HTERT RPE-1 (cell line): Measurements from ENCODE around the gene DOCK1.
"Not testable (repeated sequence)": the region's sequence is repeated elsewhere in the genome, so short reads cannot be mapped to it uniquely, and the experiment has no call there.

Experiments
- in situ Hi-C: fragments of 300-500 bp; cut with MboI; formaldehyde crosslinking; loops from 4 replicates; pipeline ENCODE4 v1.14.3; 2020; ENCODE audit warnings: low sequenced_read_pairs

The DOCK1 gene

DNA sequence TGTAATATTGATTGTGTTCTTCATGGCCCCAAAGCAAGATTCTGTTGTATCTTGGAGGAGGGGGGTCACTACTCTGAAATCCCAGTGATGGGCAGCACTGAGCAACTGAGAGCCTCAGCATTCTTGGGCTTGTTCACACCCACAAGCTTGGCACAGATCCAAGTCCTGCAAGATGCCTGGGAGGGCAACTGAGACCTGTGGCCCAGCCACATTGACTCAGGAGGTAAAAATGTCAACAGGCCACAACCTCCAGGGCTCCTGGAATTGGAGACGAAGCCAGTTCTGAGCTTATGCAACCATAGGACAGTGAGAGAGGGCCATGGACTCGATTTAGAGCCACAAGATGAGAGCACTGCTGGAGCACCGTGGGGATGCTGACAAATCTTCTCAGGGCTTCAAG, 3.1 kb upstream of the DOCK1 start:
- in situ Hi-C loops = no loop called here

DNA sequence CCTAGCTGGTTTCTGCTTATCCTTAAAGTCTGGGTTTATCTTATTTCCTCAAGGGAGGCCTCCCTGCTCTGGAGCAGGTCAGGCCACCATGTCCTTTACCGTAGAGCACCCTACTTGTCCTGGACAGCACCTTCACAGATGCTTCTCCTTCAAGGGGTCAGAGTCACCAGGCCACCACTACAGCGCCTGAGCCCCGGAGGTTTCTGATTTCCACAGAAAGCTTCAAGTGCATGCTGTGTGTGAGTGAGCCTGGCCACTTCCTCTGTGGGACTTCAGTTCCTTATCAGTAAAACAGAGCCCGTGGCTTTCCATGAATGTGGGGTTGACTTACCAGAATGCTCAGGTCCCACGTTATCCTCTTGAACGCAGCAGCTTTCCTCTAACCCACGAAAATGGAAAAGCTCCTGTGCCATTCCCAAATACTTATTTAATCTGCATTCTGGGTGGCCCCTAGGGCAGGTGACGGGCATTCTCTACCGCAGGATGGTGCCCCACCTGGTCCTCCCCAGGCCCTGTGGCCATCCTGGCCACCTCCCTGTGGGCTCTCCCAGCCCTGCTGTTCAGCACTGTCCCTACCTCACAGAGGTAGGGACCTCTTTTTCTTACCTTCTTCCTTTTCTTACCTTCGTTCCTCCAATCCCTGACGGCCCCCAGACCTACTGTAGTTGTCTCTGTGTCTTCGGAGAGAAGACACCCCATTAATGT, 1.4 kb upstream of the DOCK1 start:
- in situ Hi-C loops = no loop called here

DNA sequence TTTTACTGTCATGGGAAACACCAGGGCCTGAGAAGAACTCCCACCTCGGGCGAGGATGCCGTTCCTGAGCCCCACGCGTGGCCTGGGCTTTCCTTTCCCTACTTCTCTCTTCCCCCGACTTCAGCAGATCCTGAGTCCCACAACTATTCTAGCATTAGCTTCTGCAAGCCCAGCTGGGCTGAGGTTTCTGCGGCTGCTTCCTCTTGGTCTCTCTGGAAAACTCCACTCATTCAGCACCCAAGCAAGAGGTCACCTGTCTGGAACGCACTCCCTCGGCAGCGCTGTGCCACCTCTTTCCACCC, 761 bp upstream of the DOCK1 start:
- in situ Hi-C loops = no loop called here

DNA sequence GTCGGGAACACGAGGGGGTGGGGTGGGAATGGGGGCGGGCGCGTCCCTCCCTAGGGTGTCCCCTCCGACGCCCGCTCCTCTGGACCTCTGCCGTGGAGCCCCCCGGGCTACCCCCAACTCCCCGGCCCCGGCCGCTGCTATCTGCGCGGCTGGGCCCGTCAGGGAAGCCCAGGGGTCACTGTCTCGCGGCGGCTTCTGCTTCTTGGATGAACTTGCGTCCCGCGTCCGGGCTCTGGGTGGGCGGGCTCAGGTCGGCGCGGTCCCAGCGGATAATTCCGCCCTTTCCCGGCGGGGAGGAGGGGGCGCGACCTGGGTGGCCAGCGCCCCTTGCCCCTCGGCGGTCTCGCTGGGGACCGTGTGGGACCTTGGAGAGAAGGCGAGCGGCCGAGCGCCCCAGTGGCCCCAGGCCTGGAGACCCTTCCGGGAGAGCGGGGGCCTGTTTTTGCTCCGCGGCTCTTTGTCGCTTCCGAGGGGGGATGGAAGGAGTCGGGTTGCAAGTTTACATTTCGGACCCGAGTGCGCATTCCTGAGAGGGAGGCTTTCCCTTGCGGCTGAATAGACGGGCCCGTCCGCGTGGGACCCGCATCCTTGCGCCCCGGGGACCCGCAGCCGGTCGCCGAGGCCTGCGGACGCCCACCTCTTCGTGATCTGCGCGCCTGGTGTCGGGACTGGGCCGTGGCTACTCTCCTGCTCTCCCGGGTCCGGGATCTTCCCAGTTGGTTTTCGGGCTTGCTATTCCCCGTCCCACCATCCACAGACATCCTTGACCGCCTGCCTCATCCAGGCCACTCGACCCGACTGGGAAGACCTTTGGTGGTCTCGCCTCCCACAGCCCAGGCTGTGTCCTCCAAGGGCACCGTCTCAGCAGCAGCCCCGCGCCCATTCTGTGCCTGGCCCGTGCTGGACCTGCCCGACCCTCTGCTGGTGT, 812 bp downstream of the DOCK1 start:
- in situ Hi-C loops = no loop called here

DNA sequence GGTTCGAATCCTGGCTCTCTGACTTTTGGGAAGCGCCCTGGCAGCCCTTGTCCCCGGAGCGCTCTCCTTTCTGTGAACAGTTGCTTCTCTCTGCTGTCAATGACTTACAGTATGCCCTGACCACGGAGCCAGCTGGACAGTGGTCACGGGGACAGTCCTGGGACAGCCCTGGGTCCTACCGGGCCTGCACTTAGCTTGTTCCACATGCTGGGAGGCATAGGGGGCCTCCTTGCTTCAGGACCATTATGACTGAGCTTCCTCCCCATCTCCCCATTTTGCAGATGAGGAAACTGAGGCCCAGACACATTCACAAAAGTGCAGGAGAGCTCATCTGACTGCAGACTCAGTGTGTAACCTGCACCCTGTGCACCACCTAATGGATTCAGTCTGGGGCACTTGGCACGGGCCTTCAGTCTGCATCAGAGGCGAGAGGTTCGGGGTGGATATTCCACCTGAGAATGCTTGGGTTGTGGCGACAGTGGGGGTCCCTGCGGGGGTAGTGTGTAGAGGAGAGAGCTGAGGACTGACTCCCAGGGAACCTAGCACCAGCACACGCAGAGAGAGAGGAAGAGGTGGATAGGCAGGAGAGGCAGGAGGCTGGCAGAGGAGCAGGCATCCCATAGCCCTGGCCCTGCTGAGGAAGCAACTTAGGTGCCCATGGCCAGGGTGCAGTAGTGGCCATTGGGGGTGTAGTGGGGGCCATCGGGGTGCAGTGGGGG, 1.6 kb downstream of the DOCK1 start:
- in situ Hi-C loops = no loop called here

DNA sequence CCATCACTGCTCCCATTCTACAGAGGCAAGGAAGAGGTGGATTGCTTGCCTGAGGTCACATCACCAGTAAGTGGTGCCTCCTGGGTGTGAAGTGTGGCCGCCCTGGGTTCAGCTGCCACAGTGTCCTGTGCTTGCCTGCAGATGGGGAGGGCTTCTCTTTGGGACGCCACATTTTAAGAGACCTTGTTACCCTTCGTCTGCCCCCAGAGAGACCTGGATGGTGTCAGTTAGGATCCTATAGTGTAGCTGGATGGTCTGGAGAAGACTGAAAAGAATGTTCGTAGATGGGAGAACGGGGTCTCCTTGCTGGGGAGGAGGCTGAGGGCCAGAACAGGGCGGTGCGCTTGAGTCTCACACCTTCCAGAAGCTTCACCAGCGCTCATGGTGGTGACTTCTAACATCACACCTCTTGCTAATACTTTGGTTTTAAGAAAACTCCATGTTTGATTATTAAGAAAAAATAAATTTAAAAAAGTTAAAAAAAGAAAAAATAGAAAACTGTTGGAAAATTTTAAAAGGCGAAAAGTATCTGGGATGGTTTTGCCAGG, 2.3 kb downstream of the DOCK1 start:
- in situ Hi-C loops = no loop called here

DNA sequence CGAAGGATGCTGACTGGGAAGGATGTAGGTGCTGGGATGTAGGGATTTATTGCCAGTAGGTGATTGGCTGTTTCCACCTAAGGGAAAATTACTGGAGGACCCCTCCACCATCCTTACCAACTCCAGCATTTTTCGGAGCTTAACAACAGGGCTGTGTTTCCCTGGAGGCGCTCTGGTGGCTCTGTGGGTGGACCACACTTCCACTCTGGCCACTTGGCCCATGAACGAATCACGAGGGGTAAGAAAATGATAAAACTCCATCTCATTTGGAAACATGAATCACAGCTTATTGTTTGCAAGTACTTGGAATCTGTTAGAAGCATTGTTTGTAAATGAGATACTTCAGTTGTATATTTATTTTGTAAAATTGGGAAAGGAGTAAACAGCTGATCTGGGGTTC, 3.0 kb downstream of the DOCK1 start:
- in situ Hi-C loops = no loop called here

DNA sequence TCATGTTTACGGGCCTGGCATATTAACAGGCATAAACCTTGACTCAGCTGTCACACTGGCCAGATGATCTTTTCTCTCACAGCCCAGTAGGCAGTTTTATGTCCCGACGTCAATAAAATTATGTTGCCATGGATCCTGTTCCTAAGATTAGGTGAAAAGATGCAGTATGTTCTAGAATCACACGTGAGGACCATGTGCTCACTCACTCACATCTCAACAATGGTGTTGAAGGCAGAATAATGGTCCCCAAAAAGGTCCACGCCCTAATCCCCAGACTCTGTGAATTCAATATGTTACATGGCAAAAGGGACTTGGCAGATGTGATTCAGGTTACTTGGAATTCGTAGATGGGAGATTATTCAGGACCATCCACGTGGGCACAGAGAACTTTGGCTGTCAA, 3.5 kb downstream of the DOCK1 start:
- in situ Hi-C loops = no loop called here

DNA sequence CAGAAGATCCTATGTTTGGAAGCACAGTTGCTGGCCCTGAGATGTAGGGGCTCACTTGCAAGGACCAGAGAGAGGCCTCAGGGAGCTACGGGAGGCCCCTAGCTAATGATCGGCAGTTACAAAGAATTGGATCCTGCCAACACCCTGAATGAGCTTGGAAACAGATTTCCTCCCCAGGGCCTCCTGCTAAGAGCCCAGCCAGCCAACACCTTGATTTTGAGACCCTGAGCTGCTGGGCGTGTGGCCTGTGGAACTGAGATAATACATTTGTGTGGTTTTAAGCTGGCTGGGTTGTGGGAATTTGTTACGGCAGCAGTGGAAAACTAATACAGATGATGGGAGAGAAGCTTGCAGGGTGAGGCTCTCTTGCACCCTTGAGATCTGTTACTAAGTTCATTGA, 3.9 kb downstream of the DOCK1 start:
- in situ Hi-C loops = no loop called here

DNA sequence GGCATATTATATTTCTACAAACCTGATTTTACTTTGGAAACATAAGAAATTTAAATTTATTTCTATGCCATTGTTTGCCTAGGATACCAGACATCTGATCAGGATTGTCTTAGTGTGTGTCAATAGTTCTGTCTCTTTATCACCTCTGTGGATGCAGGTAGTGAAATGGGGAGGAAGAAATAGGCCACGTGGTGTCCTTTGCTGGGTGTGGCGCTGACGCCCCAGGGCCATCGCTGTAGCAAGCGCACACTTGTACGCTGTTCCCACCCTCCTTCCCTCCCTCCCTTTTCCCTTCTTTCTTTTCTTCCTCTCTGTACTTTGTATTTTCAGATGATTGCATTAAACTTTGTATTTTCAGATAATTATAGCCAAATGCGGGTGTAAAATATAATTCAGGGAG, 5.0 kb downstream of the DOCK1 start:
- in situ Hi-C loops = no loop called here

DNA sequence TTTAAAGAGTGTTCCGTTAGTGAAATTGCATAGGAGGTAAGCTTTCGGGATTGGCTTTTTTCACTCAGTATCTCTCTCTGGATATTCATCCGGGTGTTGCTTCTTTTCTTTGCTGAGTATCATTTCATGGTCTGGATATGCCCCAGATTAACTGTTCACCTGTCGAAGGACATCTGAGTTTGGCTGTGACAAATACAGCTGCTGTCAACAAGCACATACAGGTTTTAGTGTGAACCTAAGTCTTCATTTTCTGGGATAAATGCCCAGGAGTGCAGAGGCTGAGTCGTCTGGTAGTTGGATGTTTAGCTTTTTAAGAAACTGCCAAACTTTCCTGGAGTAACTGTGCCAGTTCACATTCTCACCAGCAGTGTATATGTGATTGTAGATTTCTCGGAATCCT, 5.6 kb downstream of the DOCK1 start:
- in situ Hi-C loops = no loop called here

DNA sequence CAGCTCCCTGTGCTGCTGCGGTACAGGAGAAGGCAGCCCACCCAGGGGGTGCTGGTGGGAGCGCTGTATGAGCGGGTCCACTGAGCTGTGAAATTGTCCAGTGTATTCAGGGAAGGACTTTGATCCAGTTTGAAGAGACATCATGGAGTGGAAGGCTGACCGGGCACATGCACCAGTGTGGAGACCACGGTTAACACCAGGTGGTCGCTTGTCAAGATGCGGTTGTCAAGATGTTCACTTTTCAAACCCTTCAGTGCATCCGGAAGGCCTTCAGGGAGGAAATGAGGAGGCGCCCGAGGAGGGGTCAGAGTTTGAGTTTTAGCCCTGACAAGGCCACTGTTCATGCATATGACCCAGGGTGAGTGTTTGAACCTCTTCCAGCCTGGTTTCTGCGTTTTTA, 6.1 kb downstream of the DOCK1 start:
- in situ Hi-C loops = no loop called here

DNA sequence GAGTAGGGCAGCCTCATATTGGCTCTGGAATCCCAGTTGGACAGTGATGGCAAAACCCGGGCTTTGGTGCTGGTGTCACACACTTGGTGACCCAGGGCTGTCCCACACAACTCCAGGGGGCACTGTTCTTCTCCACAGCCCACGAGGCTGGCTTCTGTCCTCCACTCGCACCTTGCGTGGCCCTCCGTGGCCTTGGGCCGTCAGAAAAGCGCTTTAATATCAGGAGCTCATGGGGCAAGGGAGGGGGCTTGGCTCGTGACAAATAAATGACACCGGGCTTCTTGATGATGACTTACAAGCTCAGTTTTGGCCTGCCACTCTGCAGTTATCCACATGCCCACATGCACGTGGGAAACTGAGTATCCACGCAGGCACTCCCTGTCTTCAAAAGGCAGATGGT, 8.1 kb downstream of the DOCK1 start:
- in situ Hi-C loops = no loop called here

DNA sequence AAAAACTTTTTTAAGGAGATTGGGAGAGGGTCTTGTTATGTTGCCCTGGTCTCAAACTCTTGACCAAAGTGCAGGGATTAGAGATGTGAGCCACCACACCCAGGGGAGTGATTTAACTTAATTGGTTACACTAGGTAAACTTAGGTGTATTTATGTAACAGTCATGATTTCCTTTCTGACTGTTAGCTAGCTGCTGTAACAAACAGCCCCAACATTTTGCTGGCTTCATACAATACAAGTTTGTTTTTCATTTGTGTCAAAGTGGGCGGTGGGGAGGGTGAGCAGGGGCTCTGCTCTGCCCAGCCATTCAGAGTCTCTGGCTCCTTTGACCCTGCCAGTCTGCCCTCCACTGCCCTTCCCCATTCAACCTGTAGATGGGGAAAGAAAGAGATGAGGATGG, 9.3 kb downstream of the DOCK1 start:
- in situ Hi-C loops = no loop called here

DNA sequence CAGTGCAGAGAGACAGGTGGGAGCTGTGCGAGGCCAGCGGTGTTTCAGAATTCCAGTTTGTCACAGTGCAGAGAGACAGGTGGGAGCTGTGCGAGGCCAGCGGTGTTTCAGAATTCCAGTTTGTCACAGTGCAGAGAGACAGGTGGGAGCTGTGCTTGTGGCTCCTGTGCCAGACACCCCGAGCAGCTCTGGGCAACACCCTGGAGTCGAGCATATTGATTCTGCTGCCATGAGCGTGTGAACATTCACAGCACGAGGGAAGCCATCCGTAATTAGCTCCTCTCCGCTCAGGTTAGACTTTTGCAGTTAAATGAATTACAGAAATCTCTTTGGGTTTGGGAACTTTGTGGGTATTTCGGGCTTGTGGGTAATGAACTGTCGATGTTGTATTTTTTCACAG, 11.7 kb downstream of the DOCK1 start:
- in situ Hi-C loops = not testable (repeated sequence)

DNA sequence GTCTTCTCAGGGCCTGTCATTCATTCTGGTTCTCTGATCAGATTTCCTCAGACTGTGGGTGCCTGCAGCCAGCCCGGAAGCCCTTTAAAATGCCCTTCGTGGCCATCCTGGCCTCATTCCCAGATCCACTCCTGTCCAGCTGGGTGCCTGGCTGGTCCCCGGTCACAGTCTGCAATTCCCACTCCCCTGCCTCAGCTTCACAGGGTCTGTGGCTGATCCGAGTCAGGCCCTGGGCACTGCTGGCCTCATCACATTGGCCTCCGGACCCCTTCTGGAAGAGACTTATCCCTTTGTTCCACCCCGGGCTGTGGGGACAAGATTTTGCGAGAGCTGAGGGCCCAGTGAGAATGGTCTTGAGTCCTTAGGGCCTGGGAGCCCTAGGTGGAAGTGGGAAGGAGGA, 12.1 kb downstream of the DOCK1 start:
- in situ Hi-C loops = no loop called here

DNA sequence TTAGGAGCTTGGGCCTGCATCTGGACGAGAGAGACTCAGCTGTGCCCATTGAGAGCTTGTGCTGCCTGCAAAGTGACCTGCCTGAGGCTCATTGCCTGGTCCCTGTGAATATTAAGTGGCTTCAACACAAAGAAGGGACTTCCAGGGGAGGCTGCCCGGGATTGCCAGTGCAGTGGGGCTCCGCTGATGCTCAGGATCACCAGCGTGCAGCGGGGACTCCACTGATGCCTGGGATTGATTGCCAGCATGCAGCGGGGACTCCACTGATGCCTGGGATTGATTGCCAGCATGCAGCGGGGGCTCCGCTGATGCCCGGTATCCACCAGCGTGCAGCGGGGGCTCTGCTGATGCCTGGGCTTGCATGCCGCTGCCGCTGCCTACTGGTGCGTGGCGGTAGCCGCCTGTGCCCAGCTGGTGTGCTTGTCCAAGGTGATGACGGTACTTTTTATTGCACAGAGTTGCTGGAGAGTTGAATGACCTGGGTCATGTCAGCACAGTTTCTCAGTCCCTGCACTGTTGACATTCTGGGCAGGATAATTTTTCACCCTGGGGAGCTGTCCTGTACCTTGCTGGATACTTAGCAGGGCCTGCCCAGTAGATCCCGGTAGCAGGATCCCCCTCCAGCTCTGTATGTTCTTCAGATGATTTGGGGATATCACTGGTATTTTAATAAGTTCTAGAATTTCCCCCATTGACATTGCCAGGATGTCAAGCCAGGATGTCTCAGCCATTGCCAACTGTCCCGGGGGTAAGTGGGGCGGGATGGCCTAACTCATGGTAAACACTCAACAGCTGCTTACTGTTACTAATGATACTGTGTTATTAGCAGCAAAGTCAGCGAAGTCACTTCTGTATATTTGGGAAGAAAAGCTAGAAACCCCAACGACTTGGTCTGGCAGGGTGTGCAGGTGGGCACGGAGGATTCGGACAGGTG, 13.0 kb downstream of the DOCK1 start:
- in situ Hi-C loops = no loop called here

DNA sequence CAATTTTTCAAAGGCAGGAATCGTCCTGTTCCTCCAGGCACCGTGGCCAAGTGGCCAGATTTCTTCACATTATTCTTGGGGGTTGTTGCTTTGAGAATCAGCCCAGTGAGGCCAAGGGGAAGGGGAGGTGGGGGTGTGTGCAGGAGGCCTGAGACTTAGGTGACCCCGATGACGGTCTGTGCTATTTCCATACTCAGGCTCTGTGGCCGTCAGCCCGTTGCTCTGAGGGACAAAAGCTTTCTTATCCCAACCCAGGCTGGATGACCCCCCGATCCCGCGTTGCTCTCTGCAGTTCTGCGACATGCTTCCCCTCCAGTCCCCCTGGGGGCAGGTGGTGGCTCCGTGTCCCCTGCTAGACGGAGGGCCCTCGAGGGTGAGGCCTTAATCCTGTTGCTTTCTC, 14.2 kb downstream of the DOCK1 start:
- in situ Hi-C loops = no loop called here

DNA sequence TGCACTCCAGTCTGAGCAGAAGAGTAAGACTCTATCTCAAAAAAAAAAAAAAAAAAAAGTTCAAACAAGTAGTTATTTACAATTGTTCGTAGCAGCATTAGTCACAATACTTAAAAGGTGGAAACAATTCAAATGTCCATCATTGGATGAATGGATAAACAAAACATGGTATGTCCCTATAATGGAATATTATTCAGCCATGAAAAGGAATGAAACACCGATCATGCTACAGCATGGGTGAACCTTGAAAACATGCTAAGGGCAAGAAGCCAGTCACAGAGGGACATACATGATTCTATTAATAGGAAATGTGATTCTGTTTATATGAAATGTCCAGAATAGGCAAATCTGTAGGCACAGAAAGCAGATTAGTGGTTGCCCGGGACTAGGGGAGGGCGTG, 15.9 kb downstream of the DOCK1 start:
- in situ Hi-C loops = no loop called here

DNA sequence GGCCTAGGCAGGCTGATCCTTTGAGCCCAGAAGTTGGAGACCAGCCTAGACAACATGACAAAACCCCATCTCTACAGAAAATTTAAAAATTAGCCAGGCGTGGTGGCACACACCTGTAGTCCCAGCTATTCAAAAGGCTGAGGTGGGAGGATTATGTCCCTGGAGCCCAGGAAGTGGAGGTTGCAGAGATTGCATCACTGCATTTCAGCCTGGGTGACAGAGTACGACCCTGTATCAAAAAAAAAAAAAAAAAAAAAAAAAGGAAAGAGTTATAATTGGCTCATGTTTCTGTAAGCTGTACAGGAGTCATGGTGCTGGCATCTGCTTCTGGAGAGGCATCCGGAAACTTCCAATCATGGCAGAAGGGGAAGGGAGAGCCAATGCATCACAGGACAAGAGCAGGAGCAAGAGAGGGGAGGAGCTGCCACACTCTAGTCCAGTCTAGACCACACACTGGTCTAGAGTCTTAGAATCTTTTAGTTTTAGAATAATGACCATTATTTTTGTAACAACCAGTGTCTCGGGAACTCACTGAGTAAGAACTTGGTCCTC, 16.8 kb downstream of the DOCK1 start:
- in situ Hi-C loops = no loop called here
